ENCODE data around the gene TMEM201. TPM values are rescaled to one million over a fixed set of nuclear protein-coding genes. Genes with fewer than 3 reads are reported as not detected.
A peak's percentile ranks its signal among the peaks of the same experiment; 100 is the strongest.

TMEM201 gene
- total RNA-seq, 4 donors from 2014 or later: 11.6 to 14.6 (median 11.9) TPM

DNA sequence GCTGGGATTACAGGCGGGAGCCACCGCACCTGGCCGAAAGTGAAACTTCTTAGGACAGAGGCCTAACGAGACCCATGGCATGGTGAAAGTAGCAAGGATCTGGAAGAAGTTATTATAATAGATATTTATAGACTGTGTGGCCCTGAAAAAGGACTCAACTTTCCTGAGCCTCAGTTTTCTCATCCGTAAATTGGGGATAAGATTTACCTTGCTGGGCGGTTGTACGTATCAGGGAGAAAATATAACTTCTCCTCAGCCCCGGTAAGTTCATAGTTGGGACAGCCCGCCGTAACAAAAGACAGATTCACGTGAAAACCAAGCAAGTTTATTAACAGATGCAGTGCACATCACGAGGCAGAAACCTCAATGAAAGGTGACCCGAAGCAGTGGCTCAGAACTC, 57.3 kb downstream of the TMEM201 start:
- DNase-seq (ENCODE audit: low spot score in 2 of 2): no peak
- Histone ChIP-seq H3K4me1 (peaks cover 3% of the 10 kb centered on the region), H3K4me3 (no peak overlapping the region), H3K27ac (no peak overlapping the region), H3K27me3 (peaks cover 6% of the 10 kb centered on the region), H3K9me3 (no peaks in the 10 kb centered on the region), H3K36me3 (no peaks in the 10 kb centered on the region)
- WGBS: 93% methylated on average over 13 of the region's 13 CpGs
- no peak for TF ChIP-seq EP300 (IDR thresholded peaks at IDR 0.05)
- no peak for TF ChIP-seq POLR2A (IDR thresholded peaks at IDR 0.05)
- TF ChIP-seq, protein P1, sequence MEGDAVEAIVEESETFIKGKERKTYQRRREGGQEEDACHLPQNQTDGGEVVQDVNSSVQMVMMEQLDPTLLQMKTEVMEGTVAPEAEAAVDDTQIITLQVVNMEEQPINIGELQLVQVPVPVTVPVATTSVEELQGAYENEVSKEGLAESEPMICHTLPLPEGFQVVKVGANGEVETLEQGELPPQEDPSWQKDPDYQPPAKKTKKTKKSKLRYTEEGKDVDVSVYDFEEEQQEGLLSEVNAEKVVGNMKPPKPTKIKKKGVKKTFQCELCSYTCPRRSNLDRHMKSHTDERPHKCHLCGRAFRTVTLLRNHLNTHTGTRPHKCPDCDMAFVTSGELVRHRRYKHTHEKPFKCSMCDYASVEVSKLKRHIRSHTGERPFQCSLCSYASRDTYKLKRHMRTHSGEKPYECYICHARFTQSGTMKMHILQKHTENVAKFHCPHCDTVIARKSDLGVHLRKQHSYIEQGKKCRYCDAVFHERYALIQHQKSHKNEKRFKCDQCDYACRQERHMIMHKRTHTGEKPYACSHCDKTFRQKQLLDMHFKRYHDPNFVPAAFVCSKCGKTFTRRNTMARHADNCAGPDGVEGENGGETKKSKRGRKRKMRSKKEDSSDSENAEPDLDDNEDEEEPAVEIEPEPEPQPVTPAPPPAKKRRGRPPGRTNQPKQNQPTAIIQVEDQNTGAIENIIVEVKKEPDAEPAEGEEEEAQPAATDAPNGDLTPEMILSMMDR (IDR thresholded peaks at IDR 0.05): no peak
- no peak for TF ChIP-seq POLR2AphosphoS5 (IDR thresholded peaks at IDR 0.05)

DNA sequence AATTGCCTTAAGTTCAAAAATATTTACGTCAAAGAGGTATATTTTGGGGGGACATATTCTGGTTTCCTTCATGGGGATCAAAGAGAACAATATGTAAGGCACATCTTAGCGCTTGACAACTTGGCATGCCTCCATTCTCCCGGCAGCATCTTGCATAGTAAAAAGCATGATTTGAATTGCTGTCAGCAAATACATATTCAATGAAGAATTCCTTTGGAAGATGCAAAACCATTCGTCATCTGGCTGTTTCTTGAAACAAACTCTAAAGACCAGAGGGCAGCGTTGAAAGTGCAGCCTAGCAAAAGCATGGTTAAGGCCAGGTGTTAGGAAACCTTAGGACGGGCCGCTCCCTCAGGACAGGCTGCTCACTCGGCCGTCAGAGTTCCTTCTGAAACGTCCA, 59.5 kb downstream of the TMEM201 start:
- no peaks in the 10 kb centered on the region for H3K36me3 ChIP-seq
- 56% methylated on average over 10 of the region's 10 CpGs for WGBS
- DNase-seq (ENCODE audit: low spot score in 2 of 2): no peak

DNA sequence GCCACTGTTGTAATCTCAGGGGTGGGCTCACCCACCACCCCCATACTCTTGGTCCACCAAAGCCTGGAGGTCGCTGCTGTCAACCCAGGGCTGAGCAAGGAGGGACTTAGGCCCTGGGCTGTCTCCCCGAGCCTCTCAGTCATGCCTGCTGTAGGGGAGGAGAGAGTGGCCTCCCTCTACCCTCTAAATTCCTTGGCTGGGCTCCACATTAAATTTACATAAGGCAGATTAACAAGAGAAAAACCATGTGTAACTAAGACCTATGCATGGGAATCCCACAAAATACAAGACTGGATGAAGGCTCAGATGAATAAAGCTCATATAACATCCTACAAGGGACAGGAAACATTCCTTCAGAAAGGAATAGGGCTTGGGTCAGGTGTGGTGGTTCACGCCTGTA, 61.1 kb downstream of the TMEM201 start:
- Histone ChIP-seq H3K27ac (no peak overlapping the region), H3K9me3 (no peaks in the 10 kb centered on the region), H3K4me3 (no peak overlapping the region), H3K27me3 (peaks cover 35% of the 10 kb centered on the region), H3K36me3 (no peaks in the 10 kb centered on the region), H3K4me1 (peaks cover 17% of the 10 kb centered on the region)
- WGBS: 93% methylated on average over 3 of the region's 3 CpGs
- DNase-seq (ENCODE audit: low spot score in 2 of 2): no peak
- TF ChIP-seq POLR2A (IDR thresholded peaks at IDR 0.05): no peak
- TF ChIP-seq, protein P1 (IDR thresholded peaks at IDR 0.05): no peak
- no peak for TF ChIP-seq POLR2AphosphoS5 (IDR thresholded peaks at IDR 0.05)
- no peak for TF ChIP-seq EP300 (IDR thresholded peaks at IDR 0.05)

More for the DNA sequence above, 59.5 kb downstream of the TMEM201 start:
- Histone ChIP-seq H3K9me3 (no peaks in the 10 kb centered on the region), H3K27me3 (peaks cover 26% of the 10 kb centered on the region), H3K4me3 (no peak overlapping the region), H3K4me1 (peaks cover 17% of the 10 kb centered on the region), H3K27ac (no peak overlapping the region)
- TF ChIP-seq POLR2A (IDR thresholded peaks at IDR 0.05): no peak
- TF ChIP-seq, protein P1 (IDR thresholded peaks at IDR 0.05): no peak
- no peak for TF ChIP-seq POLR2AphosphoS5 (IDR thresholded peaks at IDR 0.05)

DNA sequence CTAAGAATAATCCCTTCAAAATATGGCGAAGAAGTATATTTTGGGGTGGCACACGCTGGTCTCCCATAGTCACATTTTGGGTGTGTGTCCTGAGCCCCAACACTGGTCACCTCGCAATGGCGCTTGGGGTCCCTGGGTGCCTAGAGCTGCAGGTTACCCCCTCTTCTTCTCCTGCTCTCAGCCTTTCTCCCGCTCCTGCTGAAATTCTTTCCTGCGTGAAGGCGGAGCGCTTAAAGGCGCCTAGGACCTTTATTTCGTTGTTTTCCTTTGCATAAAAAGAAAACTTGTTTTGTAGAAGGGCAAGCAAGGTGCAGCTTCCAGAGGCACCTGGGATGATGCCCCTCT, 62.5 kb downstream of the TMEM201 start:
- H3K27ac ChIP-seq: no peak overlapping the region
- DNase-seq (ENCODE audit: low spot score in 2 of 2): no peak
- H3K9me3 ChIP-seq: no peaks in the 10 kb centered on the region
- WGBS: 24% methylated on average over 10 of the region's 10 CpGs
- peaks cover 35% of the 10 kb centered on the region for H3K27me3 ChIP-seq
- H3K4me3 ChIP-seq: peak overlapping the region; percentile 59
- peaks cover 14% of the 10 kb centered on the region for H3K4me1 ChIP-seq
- no peak for TF ChIP-seq POLR2A (IDR thresholded peaks at IDR 0.05)
- TF ChIP-seq POLR2AphosphoS5 (IDR thresholded peaks at IDR 0.05): no peak
- TF ChIP-seq EP300 (IDR thresholded peaks at IDR 0.05): no peak
- TF ChIP-seq, protein P1 (IDR thresholded peaks at IDR 0.05): no peak
- no peaks in the 10 kb centered on the region for H3K36me3 ChIP-seq

DNA sequence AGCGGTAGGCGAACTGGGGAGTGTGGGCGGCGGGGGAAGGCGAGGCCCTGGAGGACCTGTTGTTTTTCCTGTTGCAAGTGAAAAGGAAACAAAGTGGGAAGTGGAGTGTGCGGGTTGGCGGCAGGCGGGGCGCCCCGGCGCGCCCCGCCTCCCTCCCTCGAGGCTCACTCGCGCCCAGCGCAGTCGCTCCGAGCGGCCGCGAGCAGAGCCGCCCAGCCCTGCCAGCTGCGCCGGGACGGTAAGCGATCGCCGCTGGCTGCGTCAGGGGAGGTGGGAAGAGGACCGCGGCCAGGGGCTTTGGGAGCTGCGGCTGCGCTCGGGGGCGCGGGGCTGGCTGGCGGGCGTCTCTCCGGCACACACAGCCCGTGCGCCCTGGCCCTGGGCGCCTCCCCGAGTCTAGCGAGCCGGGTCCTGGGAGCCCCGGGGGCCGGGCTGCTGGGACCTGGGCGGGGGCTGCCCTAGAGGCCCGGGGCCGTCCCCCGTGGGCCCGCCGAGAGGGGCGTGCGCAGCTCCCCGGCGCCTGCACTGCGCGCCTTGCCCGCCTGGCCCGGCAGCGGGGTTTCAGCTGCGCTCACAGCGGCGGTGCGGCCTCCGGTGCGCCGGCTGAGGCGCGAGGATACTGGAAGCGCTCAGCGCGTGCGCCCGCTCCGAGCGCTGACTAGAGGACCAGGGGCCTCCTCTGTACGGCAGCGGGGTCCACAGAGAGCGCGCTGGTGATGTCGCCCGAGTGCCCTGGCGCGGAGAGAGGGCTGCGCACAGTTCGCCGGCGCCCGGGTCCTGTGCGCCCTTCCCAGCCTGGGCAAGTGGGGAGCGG, 63.1 kb downstream of the TMEM201 start, which contains the start of gene PIK3CD:
PIK3CD (plus strand) TSS at position 167 of the 814 bp plus-strand sequence. CDS start 58,725 bp downstream, outside the sequence.
- no peak for TF ChIP-seq EP300 (IDR thresholded peaks at IDR 0.05)
- no peak for TF ChIP-seq POLR2AphosphoS5 (IDR thresholded peaks at IDR 0.05)
- Histone ChIP-seq H3K4me1 (peaks cover 14% of the 10 kb centered on the region), H3K4me3 (peak within 1 kb of the TSS; percentile 59), H3K27ac (peak within 1 kb of the TSS; percentile 66), H3K36me3 (no peaks in the 10 kb centered on the region), H3K27me3 (peaks cover 35% of the 10 kb centered on the region), H3K9me3 (no peaks in the 10 kb centered on the region)
- DNase-seq (ENCODE audit: low spot score in 2 of 2): no peak
- 0% methylated on average over 6 of the region's 94 CpGs for WGBS
